H1 (cell line): Measurements from ENCODE around the gene LYRM4.
A peak's percentile ranks its signal among the peaks of the same experiment; 100 is the strongest.

Experiments
- CTCF ChIP-seq, 3 experiments: IDR thresholded peaks; 1 replicate in 2 of 3; 2 replicates in 1 of 3; pipeline versions ENCODE4 v1.5.1 to v1.6.1; 2011; ENCODE audit warnings: low read length in 3 of 3, mild to moderate bottlenecking in 3 of 3, inconsistent platforms in 2 of 3, low read depth in 1 of 3, moderate library complexity in 1 of 3; ENCODE audit not compliant: insufficient read depth in 1 of 3; ENCODE audit errors: control extremely low read depth in 1 of 3
- EGR1 ChIP-seq: IDR thresholded peaks from 2 replicates; pipeline ENCODE4 v1.6.1; 2011; ENCODE audit warnings: low read depth, low read length, borderline replicate concordance
- EZH2 ChIP-seq: fragments of 200-600 bp; sonication (generic); IDR thresholded peaks from 2 replicates; pipeline ENCODE4 v1.7.1; 2012; ENCODE audit warnings: low read depth, mild to moderate bottlenecking, moderate library complexity, low read length, inconsistent platforms; ENCODE audit not compliant: severe bottlenecking
- FOSL1 ChIP-seq: IDR thresholded peaks from 2 replicates; pipeline ENCODE4 v1.6.1; 2011; ENCODE audit warnings: mild to moderate bottlenecking, low read depth, low read length, moderate library complexity; ENCODE audit not compliant: insufficient read depth
- GABPA ChIP-seq: IDR thresholded peaks from 2 replicates; pipeline ENCODE4 v1.6.1; 2011; ENCODE audit warnings: mild to moderate bottlenecking, low read length, moderate library complexity, borderline replicate concordance; ENCODE audit not compliant: insufficient read depth
- MAX ChIP-seq: IDR thresholded peaks from 2 replicates; pipeline ENCODE4 v1.6.1; 2012; ENCODE audit warnings: inconsistent platforms
- NRF1 ChIP-seq: IDR thresholded peaks from 2 replicates; pipeline ENCODE4 v1.6.1; 2011; ENCODE audit warnings: mild to moderate bottlenecking, low read depth, low read length, improper control_type of control experiment
- POLR2A ChIP-seq, 2 experiments: IDR thresholded peaks; 1 replicate in 1 of 2; 2 replicates in 1 of 2; pipeline ENCODE4 v1.6.1; 2011; ENCODE audit warnings: low read depth in 2 of 2, low read length in 2 of 2, mild to moderate bottlenecking in 2 of 2; ENCODE audit errors: control extremely low read depth in 1 of 2
- SP1 ChIP-seq: IDR thresholded peaks from 2 replicates; pipeline ENCODE4 v1.6.1; 2011; ENCODE audit warnings: low read depth, low read length
- USF2 ChIP-seq: IDR thresholded peaks from 2 replicates; pipeline ENCODE4 v1.6.1; 2011; ENCODE audit warnings: low read length, improper control_type of control experiment

GRCh38 chr6:5084781-5085647, 175.7 kb downstream of the LYRM4 start, which contains the start of gene PPP1R3G:
- TF ChIP-seq CTCF (IDR thresholded peaks at IDR 0.05; ENCODE audit: control extremely low read depth in 1 of 3, insufficient read depth in 1 of 3, low read depth in 1 of 3, low read length in 3 of 3) (no peak), POLR2A (IDR thresholded peaks at IDR 0.05; ENCODE audit: control extremely low read depth in 1 of 2, low read depth in 2 of 2, low read length in 2 of 2) (no peak), NRF1 (no peak), GABPA (no peak), EZH2 (peak; percentile 13), FOSL1 (no peak), SP1 (no peak), MAX (no peak), USF2 (no peak), EGR1 (no peak)
